H9 (cell line): ENCODE measurements around the gene RIOX2. TPM values are rescaled to one million over a fixed set of nuclear protein-coding genes. Genes with fewer than 3 reads are reported as not detected.

Source experiments
- DNase-seq: peaks from one replicate; pipeline ENCODE4 v3.0.0-alpha.2; 2017
- H2AFZ ChIP-seq: one replicate; pipeline ENCODE4 v1.6.1; 2013; ENCODE audit warnings: mild to moderate bottlenecking, low read length, control low read depth, moderate library complexity
- H2AK5ac ChIP-seq: 2 replicates; pipeline ENCODE4 v1.6.1; 2013; ENCODE audit warnings: low read length, control low read depth, mixed read lengths; ENCODE audit not compliant: insufficient read length
- H2BK120ac ChIP-seq: one replicate; pipeline ENCODE4 v1.6.1; 2013; ENCODE audit warnings: low read depth, mild to moderate bottlenecking, low read length, control low read depth, inconsistent platforms; ENCODE audit not compliant: poor library complexity, severe bottlenecking
- H2BK12ac ChIP-seq: 2 replicates; pipeline ENCODE4 v1.6.1; 2013; ENCODE audit warnings: low read length, control low read depth, mixed read lengths, low read depth; ENCODE audit not compliant: insufficient read length
- H2BK15ac ChIP-seq: 2 replicates; pipeline ENCODE4 v1.6.1; 2013; ENCODE audit warnings: low read depth, low read length, control low read depth
- H2BK20ac ChIP-seq: one replicate; pipeline ENCODE4 v1.6.1; 2013; ENCODE audit warnings: low read depth, mild to moderate bottlenecking, low read length, control low read depth, inconsistent platforms; ENCODE audit not compliant: poor library complexity, severe bottlenecking
- H2BK5ac ChIP-seq: 2 replicates; pipeline ENCODE4 v1.6.1; 2013; ENCODE audit warnings: low read length, control low read depth, mixed read lengths; ENCODE audit not compliant: insufficient read length
- H3K14ac ChIP-seq: 2 replicates; pipeline ENCODE4 v1.6.1; 2013; ENCODE audit warnings: low read length, control low read depth; ENCODE audit not compliant: insufficient read depth
- H3K18ac ChIP-seq: 2 replicates; pipeline ENCODE4 v1.6.1; 2013; ENCODE audit warnings: low read depth, mild to moderate bottlenecking, mixed read lengths, low read length, control low read depth; ENCODE audit not compliant: insufficient read length
- H3K23ac ChIP-seq: 2 replicates; pipeline ENCODE4 v1.6.1; 2013; ENCODE audit warnings: low read length, control low read depth, mixed read lengths, low read depth; ENCODE audit not compliant: insufficient read length
- H3K23me2 ChIP-seq: 2 replicates; pipeline ENCODE4 v1.6.1; 2013; ENCODE audit warnings: low read depth, mild to moderate bottlenecking, mixed read lengths, low read length, control low read depth; ENCODE audit not compliant: insufficient read length, poor library complexity, severe bottlenecking
- H3K27ac ChIP-seq: 2 replicates; pipeline ENCODE4 v1.5.1; 2013; ENCODE audit warnings: low read length, control low read depth, mixed read lengths, low read depth; ENCODE audit not compliant: insufficient read length
- H3K27me3 ChIP-seq: 2 replicates; pipeline ENCODE4 v1.6.1; 2013; ENCODE audit warnings: low read length, control low read depth, inconsistent platforms; ENCODE audit not compliant: insufficient read depth
- H3K4ac ChIP-seq: 2 replicates; pipeline ENCODE4 v1.6.1; 2013; ENCODE audit warnings: low read depth, mild to moderate bottlenecking, control low read depth, inconsistent platforms, low read length, moderate library complexity
- H3K4me1 ChIP-seq: 2 replicates; pipeline ENCODE4 v1.6.1; 2013; ENCODE audit warnings: low read length, control low read depth, inconsistent platforms; ENCODE audit not compliant: insufficient read depth
- H3K4me2 ChIP-seq: 2 replicates; pipeline ENCODE4 v1.6.1; 2013; ENCODE audit warnings: low read length, control low read depth, mixed read lengths; ENCODE audit not compliant: insufficient read length, insufficient read depth
- H3K56ac ChIP-seq: 2 replicates; pipeline ENCODE4 v1.6.1; 2013; ENCODE audit warnings: low read depth, mild to moderate bottlenecking, mixed read lengths, low read length, control low read depth; ENCODE audit not compliant: insufficient read length
- H3K79me1 ChIP-seq: 2 replicates; pipeline ENCODE4 v1.6.1; 2013; ENCODE audit warnings: low read depth, mild to moderate bottlenecking, moderate library complexity, low read length, control low read depth, inconsistent platforms; ENCODE audit not compliant: insufficient read depth, poor library complexity, severe bottlenecking
- H3K79me2 ChIP-seq: 2 replicates; pipeline ENCODE4 v1.6.1; 2013; ENCODE audit warnings: low read length, control low read depth, inconsistent platforms; ENCODE audit not compliant: insufficient read depth
- H3K9ac ChIP-seq: 2 replicates; pipeline ENCODE4 v1.6.1; 2013; ENCODE audit warnings: low read length, control low read depth, mixed read lengths; ENCODE audit not compliant: insufficient read length; ENCODE audit errors: extremely low read depth
- H3K9me3 ChIP-seq: one replicate; pipeline ENCODE4 v1.6.1; 2013; ENCODE audit warnings: low read depth, low read length, inconsistent platforms; ENCODE audit not compliant: control insufficient read depth
- H3T11ph ChIP-seq: one replicate; pipeline ENCODE4 v1.6.1; 2013; ENCODE audit warnings: mild to moderate bottlenecking, low read length, control low read depth, inconsistent platforms
- H4K20me1 ChIP-seq: one replicate; pipeline ENCODE4 v1.6.1; 2013; ENCODE audit not compliant: control insufficient read depth, insufficient read length, insufficient read depth
- H4K5ac ChIP-seq: 2 replicates; pipeline ENCODE4 v1.6.1; 2013; ENCODE audit warnings: low read depth, mild to moderate bottlenecking, mixed read lengths, low read length, control low read depth; ENCODE audit not compliant: insufficient read length
- H4K8ac ChIP-seq: replicated peaks from 2 replicates; pipeline ENCODE4 v1.6.1; 2013; ENCODE audit warnings: low read length, control low read depth, mixed read lengths, low read depth; ENCODE audit not compliant: insufficient read length
- H4K91ac ChIP-seq: 2 replicates; pipeline ENCODE4 v1.6.1; 2013; ENCODE audit warnings: low read depth, mild to moderate bottlenecking, moderate library complexity, mixed read lengths, low read length, control low read depth; ENCODE audit not compliant: insufficient read length
- H3K27ac Mint-ChIP-seq, 3 experiments: 2 replicates in 2 of 3; 3 replicates in 1 of 3; pipeline ENCODE4 v1.8.0; 2020 to 2021; ENCODE audit warnings: mixed read lengths in 3 of 3, mild to moderate bottlenecking in 1 of 3, moderate library complexity in 1 of 3
- H3K27me3 Mint-ChIP-seq: 2 replicates; pipeline ENCODE4 v1.8.0; 2021; ENCODE audit warnings: low read depth, mild to moderate bottlenecking, moderate library complexity, mixed read lengths
- H3K36me3 Mint-ChIP-seq, 3 experiments: 2 replicates in 2 of 3; 3 replicates in 1 of 3; pipeline ENCODE4 v1.8.0; 2020 to 2021; ENCODE audit warnings: low read depth in 3 of 3, mixed read lengths in 3 of 3; ENCODE audit not compliant: insufficient read depth in 1 of 3
- H3K4me1 Mint-ChIP-seq, 2 experiments: 2 replicates each; pipeline ENCODE4 v1.8.0; 2020; ENCODE audit warnings: mixed read lengths in 2 of 2
- H3K4me3 Mint-ChIP-seq, 2 experiments: 2 replicates in 1 of 2; 3 replicates in 1 of 2; pipeline ENCODE4 v1.8.0; 2020 to 2021; ENCODE audit warnings: mild to moderate bottlenecking in 2 of 2, mixed read lengths in 2 of 2, moderate library complexity in 1 of 2
- H3K9me3 Mint-ChIP-seq, 2 experiments: 2 replicates in 1 of 2; 3 replicates in 1 of 2; pipeline ENCODE4 v1.8.0; 2020; ENCODE audit warnings: mild to moderate bottlenecking in 2 of 2, mixed read lengths in 2 of 2, moderate library complexity in 1 of 2
- CTCF ChIP-seq: fragments of 200-600 bp; sonication (generic); conservative IDR thresholded peaks from 3 replicates; pipeline ENCODE4 v1.8.0; 2021; ENCODE audit warnings: antibody characterized with exemption, mild to moderate bottlenecking
- total RNA-seq: library from RNA; stranded (reverse); gene quantifications from 2 replicates; pipeline ENCODE4 v1.2.1, GENCODE V29; 2021

Gene RIOX2
- total RNA-seq, 1 experiment from 2014 or later: 15.5 TPM

DNA sequence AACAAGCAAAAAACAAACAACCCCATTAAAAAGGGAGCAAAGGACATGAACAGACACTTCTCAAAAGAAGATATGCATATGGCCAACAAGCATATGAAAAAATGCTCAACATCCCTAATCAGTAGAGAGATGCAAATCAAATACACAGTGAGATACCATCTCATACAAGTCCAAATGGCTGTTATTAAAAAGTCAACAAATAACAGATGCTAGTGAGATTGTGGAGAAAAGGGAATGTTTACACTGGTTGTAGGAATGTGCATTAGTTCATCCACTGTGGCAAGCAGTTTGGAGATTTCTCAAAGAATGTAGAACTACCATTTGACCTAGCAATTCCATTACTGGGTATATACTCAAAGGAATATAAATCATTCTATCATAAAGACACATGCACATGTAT, 44.5 kb downstream of the RIOX2 start:
- H2BK20ac ChIP-seq: no peak overlapping the region
- H3K9ac ChIP-seq: no peak overlapping the region
- no peak overlapping the region for H3K4me2 ChIP-seq
- H3K4me1 ChIP-seq: no peaks in the 10 kb centered on the region
- no peak overlapping the region for H3K18ac ChIP-seq
- no peak overlapping the region for H3K14ac ChIP-seq
- Mint-ChIP-seq H3K36me3 (peaks cover 0 to 3% (median 0%) of the 10 kb centered on the region in 3 experiments; a peak in 2 of 7 replicates), H3K9me3 (no peaks in the 10 kb centered on the region), H3K4me1 (no peaks in the 10 kb centered on the region), H3K27ac (no peak overlapping the region), H3K4me3 (no peak overlapping the region), H3K27me3 (no peaks in the 10 kb centered on the region)
- no peak overlapping the region for H2BK12ac ChIP-seq
- H4K8ac ChIP-seq: no peak overlapping the region
- H3K79me2 ChIP-seq: no peaks in the 10 kb centered on the region
- no peak overlapping the region for H2BK120ac ChIP-seq
- no peaks in the 10 kb centered on the region for H3K23me2 ChIP-seq
- no peak overlapping the region for H2BK5ac ChIP-seq
- H2AFZ ChIP-seq: no peak overlapping the region
- no peak overlapping the region for H2BK15ac ChIP-seq
- no peak overlapping the region for H3T11ph ChIP-seq
- H4K20me1 ChIP-seq: no peaks in the 10 kb centered on the region
- H3K23ac ChIP-seq: no peak overlapping the region
- H2AK5ac ChIP-seq: no peak overlapping the region
- no peak for TF ChIP-seq CTCF
- no peak overlapping the region for H4K91ac ChIP-seq
- no peak overlapping the region for H3K56ac ChIP-seq
- H3K9me3 ChIP-seq: no peaks in the 10 kb centered on the region
- no peak overlapping the region for H3K27ac ChIP-seq
- H3K27me3 ChIP-seq: no peaks in the 10 kb centered on the region
- no peak overlapping the region for H3K4ac ChIP-seq
- DNase-seq: no peak
- H3K79me1 ChIP-seq: no peaks in the 10 kb centered on the region
- no peak overlapping the region for H4K5ac ChIP-seq
